ENCODE data around the gene TMEM144. TPM values are rescaled to one million over a fixed set of nuclear protein-coding genes. Genes with fewer than 3 reads are reported as not detected.

TMEM144 gene
- total RNA-seq, 3 donors from 2014 or later (not counting 1 experiment from before 2014, with no cell fraction given) = 0.31 to 0.78 TPM; not detected in 1

GRCh38 chr4:158300012-158300411, 89.7 kb downstream of the TMEM144 start:
- no peaks in the 10 kb centered on the region for H3K4me1 Mint-ChIP-seq
- no peaks in the 10 kb centered on the region for H3K27me3 Mint-ChIP-seq (ENCODE audit: low read depth in 2 of 2)
- H3K27ac ChIP-seq (ENCODE audit: low read length) = no peak overlapping the region
- H3K4me3 Mint-ChIP-seq = no peak overlapping the region
- intact Hi-C loops (cut with micrococcal nuclease) = no loop called here
- H3K4me1 ChIP-seq (ENCODE audit: control insufficient read depth, insufficient read depth, low read length) = no peaks in the 10 kb centered on the region
- peaks cover 6 to 11% of the 10 kb centered on the region in 2 donors for H3K9me3 Mint-ChIP-seq
- no CpG with 5 or more reads among the region's 3 CpGs for WGBS (ENCODE audit: insufficient coverage)
- H3K27me3 ChIP-seq (ENCODE audit: control insufficient read depth, insufficient read depth, low read length) = no peaks in the 10 kb centered on the region
- no peak overlapping the region for H3K27ac Mint-ChIP-seq
- H3K36me3 ChIP-seq (ENCODE audit: control insufficient read depth, insufficient read depth, low read length) = no peaks in the 10 kb centered on the region
- DNase-seq (no peak), ATAC-seq (no peak)
- H3K9me3 ChIP-seq (ENCODE audit: control insufficient read depth, insufficient read depth, low read length) = no peaks in the 10 kb centered on the region
- TF ChIP-seq CTCF (IDR thresholded peaks at IDR 0.05) = no peak
- H3K4me3 ChIP-seq (ENCODE audit: low read length) = no peak overlapping the region
- no peaks in the 10 kb centered on the region for H3K36me3 Mint-ChIP-seq

GRCh38 chr4:158302076-158302866, 92.0 kb downstream of the TMEM144 start:
- Mint-ChIP-seq H3K27me3 (ENCODE audit: low read depth in 2 of 2) (no peaks in the 10 kb centered on the region), H3K27ac (no peak overlapping the region), H3K4me1 (no peaks in the 10 kb centered on the region), H3K9me3 (peaks cover 7 to 8% of the 10 kb centered on the region in 2 donors), H3K36me3 (no peaks in the 10 kb centered on the region), H3K4me3 (no peak overlapping the region)
- WGBS (ENCODE audit: insufficient coverage) = 66% methylated on average over 2 of the region's 2 CpGs
- DNase-seq (no peak), ATAC-seq (no peak)
- no peak for TF ChIP-seq CTCF (IDR thresholded peaks at IDR 0.05)
- Histone ChIP-seq H3K27me3 (ENCODE audit: control insufficient read depth, insufficient read depth, low read length) (no peaks in the 10 kb centered on the region), H3K27ac (ENCODE audit: low read length) (no peak overlapping the region), H3K9me3 (ENCODE audit: control insufficient read depth, insufficient read depth, low read length) (no peaks in the 10 kb centered on the region), H3K4me1 (ENCODE audit: control insufficient read depth, insufficient read depth, low read length) (no peaks in the 10 kb centered on the region), H3K4me3 (ENCODE audit: low read length) (no peak overlapping the region), H3K36me3 (ENCODE audit: control insufficient read depth, insufficient read depth, low read length) (no peaks in the 10 kb centered on the region)
- intact Hi-C loops (cut with micrococcal nuclease) = no loop called here

- intact Hi-C loops (cut with micrococcal nuclease) = no loop called here
- WGBS (ENCODE audit: insufficient coverage) = no CpG with 5 or more reads among the region's 1 CpG
- no peak for ATAC-seq
These were observed 94.4 kb downstream of the TMEM144 start for GRCh38 chr4:158304694-158305093.

More at GRCh38 chr4:158304694-158305093, 94.4 kb downstream of the TMEM144 start:
- H3K4me3 ChIP-seq (ENCODE audit: low read length) = no peak overlapping the region
- H3K27me3 ChIP-seq (ENCODE audit: control insufficient read depth, insufficient read depth, low read length) = no peaks in the 10 kb centered on the region
- no peak for DNase-seq
- no peak overlapping the region for H3K4me3 Mint-ChIP-seq
- peaks cover 4 to 11% of the 10 kb centered on the region in 2 donors for H3K9me3 Mint-ChIP-seq
- no peaks in the 10 kb centered on the region for H3K4me1 Mint-ChIP-seq
- no peaks in the 10 kb centered on the region for H3K9me3 ChIP-seq (ENCODE audit: control insufficient read depth, insufficient read depth, low read length)
- no peak for TF ChIP-seq CTCF (IDR thresholded peaks at IDR 0.05)
- H3K27ac Mint-ChIP-seq = no peak overlapping the region
- H3K4me1 ChIP-seq (ENCODE audit: control insufficient read depth, insufficient read depth, low read length) = no peaks in the 10 kb centered on the region
- no peaks in the 10 kb centered on the region for H3K27me3 Mint-ChIP-seq (ENCODE audit: low read depth in 2 of 2)
- no peak overlapping the region for H3K27ac ChIP-seq (ENCODE audit: low read length)
- H3K36me3 ChIP-seq (ENCODE audit: control insufficient read depth, insufficient read depth, low read length) = no peaks in the 10 kb centered on the region
- no peaks in the 10 kb centered on the region for H3K36me3 Mint-ChIP-seq

Other genes with a start within 250 kb of the TMEM144 start
- gene GASK1B, start 37.5 kb upstream of the TMEM144 start, total RNA-seq = 1 to 10 TPM in 2 of 3 donors, under 1 TPM in 1; 0.31 to 2.0 (median 1.1) TPM